ENCODE results near the gene MYO10.

Gene MYO10

DNA sequence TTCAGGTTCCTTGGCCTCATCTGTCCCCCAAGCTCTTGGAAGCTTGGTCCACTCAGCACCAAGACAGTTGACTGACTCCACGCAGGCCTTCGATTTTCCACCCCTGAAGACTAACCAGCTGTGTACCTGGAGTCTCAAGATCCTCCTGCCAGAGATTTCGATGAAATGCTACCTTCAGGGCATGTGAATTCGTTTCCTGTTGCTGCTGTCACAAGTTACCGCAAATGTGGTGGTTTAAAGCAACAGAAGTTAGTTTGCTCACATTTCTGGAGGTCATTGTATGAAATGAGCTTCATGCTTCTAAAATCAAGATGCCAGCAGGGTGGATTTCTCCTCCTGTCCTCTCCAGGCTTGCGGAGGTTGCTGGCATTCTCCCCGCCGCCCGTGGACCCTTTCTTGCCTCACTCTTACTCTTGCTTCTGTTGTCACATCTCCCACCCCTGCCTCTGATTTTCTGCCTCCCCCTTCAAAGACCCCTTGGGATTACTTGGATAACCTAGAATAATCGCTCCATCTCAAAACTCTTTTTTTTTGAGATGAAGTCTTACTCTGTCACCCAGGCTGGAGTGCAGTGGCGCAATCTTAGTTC, 291.7 kb downstream of the MYO10 start:
- DNase-seq (ENCODE audit: extremely low read depth in 1 of 2, low read depth in 1 of 2), result no peak

DNA sequence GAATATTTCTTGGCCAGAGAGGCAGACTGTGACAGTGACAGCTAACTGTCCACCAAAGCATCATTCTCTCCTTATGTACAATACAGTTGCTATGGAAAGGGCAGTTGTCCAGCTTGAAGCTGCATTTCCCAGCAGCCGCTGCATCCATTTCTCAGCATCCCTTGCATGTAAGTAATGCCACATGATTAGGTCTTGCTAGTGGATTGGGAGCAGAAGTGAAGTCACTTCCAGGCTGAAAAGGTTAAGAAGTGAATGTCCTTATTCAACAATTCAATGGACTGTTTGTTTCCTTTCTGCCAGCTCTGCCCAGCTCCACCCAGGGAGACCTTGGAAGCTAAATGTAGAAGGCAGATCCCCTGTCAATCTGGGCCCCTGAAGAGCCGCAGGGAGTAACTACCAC, 293.2 kb downstream of the MYO10 start:
- no peak for DNase-seq (ENCODE audit: extremely low read depth in 1 of 2, low read depth in 1 of 2)

DNA sequence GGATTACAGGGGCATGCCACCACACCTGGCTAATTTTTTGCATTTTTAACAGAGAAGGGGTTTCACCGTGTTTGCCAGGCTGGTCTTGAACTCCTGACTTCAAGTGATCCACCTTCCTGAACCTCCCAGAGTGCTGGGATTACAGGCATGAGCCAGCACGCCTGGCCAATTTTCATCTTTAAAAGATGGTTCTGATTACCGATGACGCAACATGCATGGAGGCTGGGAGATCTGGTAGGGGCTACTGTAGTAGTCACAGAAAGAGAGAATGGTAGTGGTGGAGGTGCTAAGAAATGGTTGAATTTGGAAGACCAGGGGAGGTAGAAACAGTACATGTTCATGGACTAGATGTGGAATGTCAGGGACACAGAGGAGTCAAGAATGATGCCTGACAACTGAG, 296.9 kb downstream of the MYO10 start:
- DNase-seq (ENCODE audit: extremely low read depth in 1 of 2, low read depth in 1 of 2), result no peak

DNA sequence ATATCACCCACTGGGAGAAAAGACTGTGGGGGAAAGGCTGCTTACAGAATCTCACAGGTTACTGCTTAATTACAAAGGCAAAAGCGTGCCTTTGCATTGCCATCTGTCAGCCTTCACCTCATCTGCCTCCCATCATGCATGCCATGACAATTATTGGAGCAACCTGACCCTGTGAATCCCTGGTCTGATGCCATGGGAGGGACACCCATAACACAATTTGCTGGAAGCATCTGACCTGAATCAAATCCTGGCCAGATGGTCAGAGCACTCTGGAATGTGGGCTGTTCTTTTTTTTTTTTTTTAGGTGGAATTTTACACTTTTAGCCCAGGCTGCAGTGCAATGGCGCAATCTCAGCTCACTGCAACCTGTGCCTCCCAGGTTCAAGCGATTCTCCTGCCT, 307.7 kb downstream of the MYO10 start:
- no peak for DNase-seq (ENCODE audit: extremely low read depth in 1 of 2, low read depth in 1 of 2)

DNA sequence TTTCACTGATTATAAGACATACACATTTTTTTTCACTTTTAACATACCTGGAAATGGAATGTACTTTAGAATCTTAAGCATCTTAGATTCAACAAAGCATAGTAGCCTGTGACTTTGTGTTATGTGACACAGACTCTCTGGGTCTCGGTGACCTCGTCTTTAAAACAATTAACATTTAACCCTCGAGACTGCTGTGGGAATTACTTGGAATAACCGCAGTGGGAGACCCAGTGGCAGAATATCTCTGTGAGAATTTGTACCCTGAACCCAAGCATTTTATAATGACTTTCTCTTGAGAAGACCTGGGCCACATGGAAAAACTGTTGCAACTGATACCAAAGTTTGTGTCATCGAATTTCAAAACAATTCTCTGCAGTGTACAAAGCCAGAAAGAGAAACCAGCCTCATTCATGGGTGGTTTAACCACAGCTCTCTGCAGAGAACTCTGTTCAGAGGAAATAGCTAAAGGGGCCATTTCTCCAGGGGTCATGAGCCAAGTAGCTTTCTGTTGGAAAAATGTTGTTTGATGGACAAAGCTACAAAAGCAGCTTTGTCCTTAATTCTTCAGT, 309.3 kb downstream of the MYO10 start:
- no peak for DNase-seq (ENCODE audit: extremely low read depth in 1 of 2, low read depth in 1 of 2)

DNA sequence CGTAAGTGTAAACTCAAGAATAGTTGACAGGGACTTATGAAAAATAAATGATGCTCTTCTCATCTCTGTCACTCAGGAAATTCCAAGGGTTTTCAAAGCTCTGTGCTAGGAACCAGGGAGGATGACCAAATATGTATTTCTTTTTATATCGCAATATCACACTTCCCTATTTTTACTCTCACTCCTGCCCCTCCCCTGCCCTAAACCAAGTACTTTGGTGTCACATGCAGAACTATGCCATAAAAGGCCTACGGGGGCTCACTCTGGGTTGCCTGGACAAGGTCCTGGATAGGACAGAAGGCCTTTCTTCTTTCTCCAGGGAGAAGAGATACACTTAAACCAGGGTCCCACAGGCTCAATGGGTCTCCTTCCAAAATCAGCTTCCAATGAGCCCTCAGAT, 311.0 kb downstream of the MYO10 start:
- no peak for DNase-seq (ENCODE audit: extremely low read depth in 1 of 2, low read depth in 1 of 2)

DNA sequence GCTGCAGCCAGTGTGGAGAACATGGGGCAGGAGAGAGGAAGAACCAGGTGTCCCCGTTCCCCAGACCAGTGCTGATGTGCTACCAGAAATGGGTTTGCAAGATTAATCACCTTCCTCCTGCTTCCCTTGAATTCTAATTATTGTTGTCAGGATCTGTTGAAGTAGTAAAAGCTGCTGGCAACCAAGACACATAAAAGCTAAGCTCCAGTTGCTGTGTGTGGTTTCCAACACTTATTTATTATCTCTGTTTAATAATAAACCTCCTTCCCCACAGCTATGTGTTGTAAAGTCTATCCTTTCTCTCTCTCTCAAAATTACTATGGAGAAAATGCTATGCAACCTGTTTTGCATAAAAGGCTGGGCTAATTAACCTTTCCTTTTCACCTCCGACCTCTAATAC, 317.0 kb downstream of the MYO10 start:
- no peak for DNase-seq (ENCODE audit: extremely low read depth in 1 of 2, low read depth in 1 of 2)

DNA sequence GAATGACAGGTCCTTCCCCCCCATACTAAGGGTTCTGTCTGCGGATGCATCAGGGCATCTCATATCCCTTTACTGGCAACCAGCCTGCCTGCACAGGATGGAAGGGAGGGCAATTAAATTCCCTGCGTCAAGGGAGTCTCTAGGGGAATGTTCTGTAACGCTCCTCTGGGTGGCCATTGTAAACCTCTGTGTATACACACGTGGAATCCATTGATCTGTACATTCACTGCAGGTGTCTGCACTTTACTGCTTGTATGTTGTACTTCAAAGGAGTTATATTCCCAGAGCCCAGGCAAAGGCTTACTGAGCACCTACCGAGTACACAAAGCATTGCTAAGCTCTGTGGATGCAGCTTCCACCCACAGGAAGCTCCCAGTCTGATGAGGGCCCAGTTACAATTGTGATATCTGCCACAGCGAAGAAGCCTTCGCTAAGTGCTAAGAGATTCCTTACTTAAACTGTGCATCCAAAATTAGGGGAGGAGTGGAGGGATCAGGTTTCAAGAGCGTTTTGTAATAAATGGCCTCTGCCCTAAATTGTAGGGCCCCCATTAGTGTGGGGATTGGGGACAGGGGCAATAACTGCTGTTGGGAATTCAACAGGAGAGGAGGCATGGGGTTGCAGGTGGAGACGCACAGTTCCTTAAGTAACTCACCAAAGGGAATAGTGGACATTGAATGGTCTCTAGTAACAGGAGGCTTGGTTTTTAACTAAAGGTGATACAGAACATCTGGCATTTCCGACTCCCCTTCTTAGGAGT, 317.8 kb downstream of the MYO10 start:
- no peak for DNase-seq (ENCODE audit: extremely low read depth in 1 of 2, low read depth in 1 of 2)

DNA sequence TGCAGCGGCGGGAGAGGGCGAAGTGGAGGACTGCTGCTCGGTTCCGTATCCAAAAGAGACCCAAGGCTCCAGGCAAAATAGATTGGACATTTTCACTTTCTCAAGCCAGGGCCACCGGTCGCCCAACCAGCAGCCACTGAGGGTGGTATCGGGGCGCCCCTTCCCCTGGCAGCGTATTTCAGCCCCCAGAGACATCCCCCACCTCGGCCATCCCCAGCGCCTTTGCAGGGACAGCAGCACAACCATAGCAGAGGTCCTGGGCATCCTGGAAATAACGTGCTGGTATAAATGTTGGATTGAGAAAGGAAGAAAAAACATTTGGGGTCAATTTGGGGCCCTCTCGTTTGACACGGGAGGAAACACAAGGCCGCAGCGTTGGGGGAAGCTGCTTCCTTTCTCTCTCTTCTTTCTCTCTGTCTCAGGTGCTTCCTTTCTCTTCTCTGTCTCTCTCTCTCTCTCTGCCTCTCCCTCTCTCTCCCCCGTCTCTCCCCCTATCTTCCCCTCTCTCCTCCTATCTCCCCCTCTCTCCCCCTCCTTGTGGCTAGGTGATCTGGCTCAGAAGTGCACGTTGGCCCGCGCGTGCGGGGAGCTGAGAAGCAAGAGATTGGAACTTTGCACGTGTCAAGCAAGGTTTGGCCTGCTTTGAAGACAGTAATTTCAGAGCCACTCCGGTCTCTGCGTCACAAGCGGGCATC, 318.7 kb downstream of the MYO10 start:
- peak; percentile 27 to 32 for DNase-seq (ENCODE audit: extremely low read depth in 1 of 2, low read depth in 1 of 2)

DNA sequence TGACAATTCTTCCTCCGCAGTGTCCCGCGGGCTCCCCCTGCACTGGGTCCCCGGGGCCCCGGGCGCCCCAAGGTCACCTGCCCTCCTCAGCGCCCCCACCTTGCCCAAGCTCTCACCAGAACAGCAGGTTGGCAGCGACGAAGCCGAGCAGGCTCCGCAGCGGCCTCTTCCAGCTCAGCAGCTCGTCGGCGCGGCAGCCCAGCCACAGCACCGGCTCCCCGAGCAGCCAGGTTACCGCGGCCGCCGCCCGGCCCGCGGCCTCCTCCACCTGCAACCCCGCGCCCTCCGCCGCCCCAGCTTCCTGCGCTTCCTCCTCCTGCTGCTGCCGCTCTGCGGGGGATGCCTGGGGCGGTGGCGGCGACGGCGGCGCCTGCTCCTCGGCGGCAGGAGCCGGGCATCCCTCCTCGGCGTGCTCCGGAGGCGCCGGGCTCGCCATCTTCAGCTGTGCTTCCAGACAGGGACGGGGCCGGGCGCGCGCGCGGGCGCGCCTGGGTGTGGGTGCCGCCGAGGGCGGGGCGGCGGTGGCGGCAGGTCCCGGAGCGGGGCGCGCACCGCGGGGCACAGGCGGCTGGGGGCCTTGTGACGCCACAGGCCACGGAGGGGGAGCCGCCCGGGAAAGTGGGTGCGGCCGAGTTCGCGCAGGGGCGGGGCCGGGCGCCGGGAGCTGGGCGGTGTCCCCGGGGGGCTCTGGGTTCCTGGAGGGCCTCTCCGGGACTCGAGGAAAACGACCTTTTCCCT, 319.4 kb downstream of the MYO10 start, which contains the start of gene RETREG1:
RETREG1 (minus strand) TSS at position 462 of the 738 bp plus-strand sequence; CDS start at position 436, 26 bp downstream.
- peak; percentile 71 to 80 for DNase-seq (ENCODE audit: extremely low read depth in 1 of 2, low read depth in 1 of 2)

DNA sequence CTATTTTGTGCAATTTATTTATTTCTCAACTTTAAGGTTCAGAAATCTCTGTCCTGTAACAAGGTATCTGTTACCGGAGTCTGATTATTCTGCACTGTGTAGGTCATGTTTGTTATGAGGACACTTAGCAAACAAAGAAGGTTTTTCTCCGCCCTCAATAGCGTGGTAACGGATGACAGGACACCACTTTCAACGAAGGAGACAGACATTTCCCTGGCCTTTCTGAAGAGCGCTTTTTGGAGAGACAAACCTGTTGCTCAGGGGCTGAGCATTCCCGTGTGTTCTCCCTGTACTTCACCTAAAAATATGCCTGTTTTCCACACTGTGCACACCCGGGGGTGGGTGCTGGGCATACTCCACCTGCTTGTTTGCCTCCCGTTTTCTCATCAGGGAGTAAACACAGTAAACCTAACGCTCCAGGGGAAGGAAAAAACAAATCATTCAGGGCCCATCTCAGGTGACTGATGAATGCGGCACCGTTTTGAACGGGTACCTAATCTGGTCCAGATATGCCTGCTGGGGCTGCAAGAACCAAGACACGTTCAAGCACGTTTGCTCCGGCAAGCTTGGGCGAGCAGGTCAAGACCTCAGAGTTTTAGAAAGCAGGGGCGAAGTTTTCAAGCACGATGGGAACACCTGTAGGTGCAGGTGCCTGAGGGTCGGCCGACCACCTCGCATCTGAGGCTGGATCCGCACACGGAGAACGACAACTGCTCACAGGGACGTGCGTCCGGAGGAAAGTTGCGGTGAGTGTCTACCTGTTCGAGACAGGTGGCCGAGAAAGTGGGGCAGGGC, 320.1 kb downstream of the MYO10 start:
- DNase-seq (ENCODE audit: extremely low read depth in 1 of 2, low read depth in 1 of 2), result no peak

DNA sequence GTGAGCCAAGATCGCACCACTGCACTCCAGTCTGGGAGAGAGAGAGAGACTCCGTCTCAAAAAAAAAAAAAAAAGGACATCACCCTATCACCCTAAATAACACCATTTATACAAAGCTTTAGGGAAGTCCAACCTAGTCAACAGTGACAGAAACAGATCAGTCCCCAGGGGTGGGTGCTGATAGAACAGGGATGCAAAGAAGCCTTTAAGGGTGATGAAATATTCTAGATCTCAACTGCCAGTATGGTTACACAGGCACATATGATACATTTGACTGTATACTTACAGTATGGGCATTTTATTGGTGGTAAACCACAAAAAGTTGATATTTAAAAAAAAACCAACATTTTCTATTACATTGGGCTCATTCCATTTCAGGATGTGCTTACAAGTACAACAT, 324.1 kb downstream of the MYO10 start:
- no peak for DNase-seq (ENCODE audit: extremely low read depth in 1 of 2, low read depth in 1 of 2)

All from activated CD8-positive, alpha-beta memory T cell treated with anti-CD3 and anti-CD28 coated beads for 1 hour (primary cell).